OCI-LY1 (cell line): Measurements from ENCODE around the gene GNA14.

Experiments
- CTCF ChIP-seq: fragments of 200-600 bp; sonication (generic), shearing (Covaris generic); IDR thresholded peaks from 2 replicates; pipeline ENCODE4 v1.5.1; 2017; ENCODE audit warnings: mild to moderate bottlenecking, antibody characterized with exemption, low read length, moderate library complexity, mixed read lengths
- EZH2 ChIP-seq: fragments of 200-600 bp; sonication (generic), shearing (Covaris generic); IDR thresholded peaks from 2 replicates; pipeline ENCODE4 v1.8.0; 2017; ENCODE audit warnings: borderline replicate concordance, mixed run types, mild to moderate bottlenecking, antibody characterized with exemption, low read length, moderate library complexity, mixed read lengths

GRCh38 chr9:77592476-77592875, 55.6 kb downstream of the GNA14 start:
- TF ChIP-seq CTCF (no peak), EZH2 (no peak)
